Measurements from ENCODE around the gene DEDD. TPM values are rescaled to one million over a fixed set of nuclear protein-coding genes. Genes with fewer than 3 reads are reported as not detected.

Gene DEDD
- total RNA-seq, 3 donors from 2014 or later (not counting 1 experiment from before 2014, with no cell fraction given) = 40.6 to 44.0 (median 43.0) TPM

DNA sequence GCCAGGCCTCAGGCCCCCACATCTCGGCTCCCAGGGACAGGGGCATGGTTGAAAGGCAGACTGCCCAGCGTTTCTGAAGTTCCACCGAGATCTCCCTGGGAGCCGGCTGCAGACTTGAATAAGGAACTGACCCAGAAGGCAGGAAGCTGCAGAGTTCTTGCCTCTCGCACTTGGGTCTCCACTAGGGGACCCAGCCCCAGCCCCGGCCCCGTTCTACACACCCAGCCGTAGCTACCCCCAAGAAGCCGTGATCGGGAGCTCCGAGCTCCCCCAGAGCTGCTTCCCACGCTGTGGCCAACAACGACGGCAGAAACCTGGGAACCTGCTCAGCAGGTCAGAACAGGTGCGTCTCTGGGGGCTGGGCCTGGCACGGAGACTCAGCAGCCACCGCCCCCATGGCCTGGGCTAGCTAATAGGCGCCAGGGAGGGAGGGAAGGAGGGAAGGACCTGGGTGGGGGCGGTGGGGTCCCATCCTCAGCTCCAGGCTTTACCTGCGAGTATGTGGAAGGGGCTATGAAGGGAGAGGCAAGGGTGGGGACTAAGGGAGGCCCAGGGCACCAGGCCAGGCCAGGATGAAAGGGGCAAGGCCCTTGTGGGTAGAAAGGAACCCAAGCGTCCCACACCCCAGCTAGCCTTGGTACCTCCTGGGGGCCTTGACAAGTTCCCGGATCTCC is 43.1 kb downstream of the DEDD start, which contains the start of gene NECTIN4:
NECTIN4 (minus strand) TSS at position 308 of the 674 bp plus-strand sequence; CDS start at position 46, 262 bp downstream.
- Histone ChIP-seq H3K9me3 (ENCODE audit: control insufficient read depth, insufficient read depth, low read length) (no peaks in the 10 kb centered on the region), H3K4me1 (ENCODE audit: control insufficient read depth, insufficient read depth, low read length) (no peaks in the 10 kb centered on the region), H3K27ac (ENCODE audit: low read length) (no peak within 1 kb of the TSS), H3K27me3 (ENCODE audit: control insufficient read depth, insufficient read depth, low read length) (no peaks in the 10 kb centered on the region), H3K4me3 (ENCODE audit: low read length) (no peak within 1 kb of the TSS), H3K36me3 (ENCODE audit: control insufficient read depth, insufficient read depth, low read length) (no peaks in the 10 kb centered on the region)
- TF ChIP-seq, protein P1, sequence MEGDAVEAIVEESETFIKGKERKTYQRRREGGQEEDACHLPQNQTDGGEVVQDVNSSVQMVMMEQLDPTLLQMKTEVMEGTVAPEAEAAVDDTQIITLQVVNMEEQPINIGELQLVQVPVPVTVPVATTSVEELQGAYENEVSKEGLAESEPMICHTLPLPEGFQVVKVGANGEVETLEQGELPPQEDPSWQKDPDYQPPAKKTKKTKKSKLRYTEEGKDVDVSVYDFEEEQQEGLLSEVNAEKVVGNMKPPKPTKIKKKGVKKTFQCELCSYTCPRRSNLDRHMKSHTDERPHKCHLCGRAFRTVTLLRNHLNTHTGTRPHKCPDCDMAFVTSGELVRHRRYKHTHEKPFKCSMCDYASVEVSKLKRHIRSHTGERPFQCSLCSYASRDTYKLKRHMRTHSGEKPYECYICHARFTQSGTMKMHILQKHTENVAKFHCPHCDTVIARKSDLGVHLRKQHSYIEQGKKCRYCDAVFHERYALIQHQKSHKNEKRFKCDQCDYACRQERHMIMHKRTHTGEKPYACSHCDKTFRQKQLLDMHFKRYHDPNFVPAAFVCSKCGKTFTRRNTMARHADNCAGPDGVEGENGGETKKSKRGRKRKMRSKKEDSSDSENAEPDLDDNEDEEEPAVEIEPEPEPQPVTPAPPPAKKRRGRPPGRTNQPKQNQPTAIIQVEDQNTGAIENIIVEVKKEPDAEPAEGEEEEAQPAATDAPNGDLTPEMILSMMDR (IDR thresholded peaks at IDR 0.05) = no peak
- intact Hi-C loops (cut with micrococcal nuclease) = no loop called here
- H3K4me3 Mint-ChIP-seq = no peak within 1 kb of the TSS
- no peak within 1 kb of the TSS for H3K27ac Mint-ChIP-seq
- H3K36me3 Mint-ChIP-seq = no peaks in the 10 kb centered on the region
- peaks cover 0 to 3% of the 10 kb centered on the region in 2 donors for H3K27me3 Mint-ChIP-seq (ENCODE audit: low read depth in 2 of 2)
- no peak for DNase-seq
- no peak for ATAC-seq
- no peaks in the 10 kb centered on the region for H3K4me1 Mint-ChIP-seq
- no peaks in the 10 kb centered on the region for H3K9me3 Mint-ChIP-seq
- 83% methylated on average over 22 of the region's 22 CpGs for WGBS (ENCODE audit: insufficient coverage)

DNA sequence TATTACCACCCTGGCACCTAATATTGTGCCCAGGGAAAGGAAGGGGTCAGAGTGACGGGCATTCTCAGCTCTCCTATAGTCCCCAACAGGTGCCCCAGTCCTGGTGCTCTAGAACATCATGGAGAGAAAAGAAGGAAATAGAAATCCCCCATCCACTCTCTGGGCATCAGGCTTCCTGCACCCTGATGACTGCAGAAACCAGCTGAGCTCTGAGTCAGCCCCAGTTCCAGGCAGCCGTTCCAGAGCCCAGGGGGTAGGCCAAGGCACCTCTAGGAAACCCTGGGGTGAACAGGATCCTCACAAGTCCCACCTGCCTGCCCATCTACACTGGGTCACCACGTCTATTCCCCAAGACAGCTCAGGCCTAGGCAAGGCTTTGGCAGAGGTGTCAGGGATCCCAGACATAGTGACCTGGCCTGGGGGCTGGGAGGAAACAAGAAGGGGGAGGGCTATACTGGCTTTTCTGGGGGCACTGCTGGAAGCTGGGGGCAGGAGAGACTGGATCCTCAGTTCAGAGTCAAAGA is 43.8 kb downstream of the DEDD start:
- H3K27me3 Mint-ChIP-seq (ENCODE audit: low read depth in 2 of 2) = peaks cover 0 to 1% of the 10 kb centered on the region in 2 donors
- WGBS (ENCODE audit: insufficient coverage) = 59% methylated on average over 2 of the region's 3 CpGs
- no peak overlapping the region for H3K4me3 Mint-ChIP-seq
- Histone ChIP-seq H3K27me3 (ENCODE audit: control insufficient read depth, insufficient read depth, low read length) (no peaks in the 10 kb centered on the region), H3K4me3 (ENCODE audit: low read length) (no peak overlapping the region), H3K4me1 (ENCODE audit: control insufficient read depth, insufficient read depth, low read length) (no peaks in the 10 kb centered on the region), H3K27ac (ENCODE audit: low read length) (no peak overlapping the region), H3K9me3 (ENCODE audit: control insufficient read depth, insufficient read depth, low read length) (no peaks in the 10 kb centered on the region), H3K36me3 (ENCODE audit: control insufficient read depth, insufficient read depth, low read length) (no peaks in the 10 kb centered on the region)
- DNase-seq (no peak), ATAC-seq (no peak)
- no peaks in the 10 kb centered on the region for H3K36me3 Mint-ChIP-seq
- TF ChIP-seq, protein P1 (IDR thresholded peaks at IDR 0.05) = no peak
- no peaks in the 10 kb centered on the region for H3K9me3 Mint-ChIP-seq
- intact Hi-C loops (cut with micrococcal nuclease) = no loop called here
- H3K4me1 Mint-ChIP-seq = no peaks in the 10 kb centered on the region
- H3K27ac Mint-ChIP-seq = no peak overlapping the region

DNA sequence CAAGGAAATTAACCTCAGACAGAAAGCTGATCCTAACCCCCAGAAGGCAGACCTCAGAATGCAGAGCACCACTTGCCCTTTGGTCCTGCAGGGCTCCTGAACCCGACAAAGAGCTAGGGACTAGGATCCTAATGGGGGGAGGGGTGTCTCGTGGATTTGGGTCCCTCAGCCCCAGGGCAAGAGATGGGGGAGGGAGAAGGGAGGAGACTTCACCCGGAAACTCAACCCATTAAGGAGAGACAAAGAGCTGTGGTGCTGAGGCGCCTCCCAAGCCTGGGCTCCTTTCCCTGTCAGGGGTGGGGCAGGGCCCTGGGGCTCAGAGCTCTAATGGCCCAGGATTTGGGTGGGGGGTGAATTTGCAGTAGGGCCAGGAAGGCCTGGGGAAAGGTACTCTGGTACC is 46.0 kb downstream of the DEDD start:
- H3K27me3 ChIP-seq (ENCODE audit: control insufficient read depth, insufficient read depth, low read length) = no peaks in the 10 kb centered on the region
- DNase-seq (no peak), ATAC-seq (no peak)
- 83% methylated on average over 4 of the region's 4 CpGs for WGBS (ENCODE audit: insufficient coverage)
- no peaks in the 10 kb centered on the region for H3K36me3 ChIP-seq (ENCODE audit: control insufficient read depth, insufficient read depth, low read length)
- TF ChIP-seq, protein P1 (IDR thresholded peaks at IDR 0.05) = no peak
- no peak overlapping the region for H3K27ac ChIP-seq (ENCODE audit: low read length)
- Mint-ChIP-seq H3K27me3 (ENCODE audit: low read depth in 2 of 2) (no peaks in the 10 kb centered on the region), H3K9me3 (no peaks in the 10 kb centered on the region), H3K27ac (no peak overlapping the region), H3K4me3 (no peak overlapping the region), H3K4me1 (no peaks in the 10 kb centered on the region), H3K36me3 (no peaks in the 10 kb centered on the region)
- H3K9me3 ChIP-seq (ENCODE audit: control insufficient read depth, insufficient read depth, low read length) = no peaks in the 10 kb centered on the region
- peaks cover 6% of the 10 kb centered on the region for H3K4me1 ChIP-seq (ENCODE audit: control insufficient read depth, insufficient read depth, low read length)
- intact Hi-C loops (cut with micrococcal nuclease) = no loop called here
- H3K4me3 ChIP-seq (ENCODE audit: low read length) = no peak overlapping the region

All from natural killer cell (primary cell).